Thoracic aorta (tissue), 2 donors: ENCODE results near the gene SHC4. TPM values are rescaled to one million over a fixed set of nuclear protein-coding genes. Genes with fewer than 3 reads are reported as not detected.

Experiments used
- ATAC-seq: fragments of 150-250 bp; one replicate; pipeline ENCODE4 v1.8.0; 2017; ENCODE audit warnings: low read depth; ENCODE audit not compliant: insufficient number of reproducible peaks, low FRiP score
- DNase-seq: peaks from one replicate; pipeline ENCODE4 v3.0.0-alpha.2; 2020; ENCODE audit warnings: low spot score
- H3K27ac ChIP-seq, 2 donors: fragments of 200-600 bp; sonication (generic); 1 replicate in 1 of 2; 2 replicates in 1 of 2; pipeline ENCODE4 v1.5.1; 2016; ENCODE audit warnings: mild to moderate bottlenecking in 2 of 2, moderate library complexity in 2 of 2
- H3K27me3 ChIP-seq: fragments of 200-600 bp; sonication (generic); replicated peaks from 2 replicates; pipeline ENCODE4 v1.6.0; 2016; ENCODE audit warnings: mild to moderate bottlenecking; ENCODE audit not compliant: insufficient read depth
- H3K36me3 ChIP-seq: fragments of 200-600 bp; sonication (generic); one replicate; pipeline ENCODE4 v1.5.1; 2016
- H3K4me1 ChIP-seq, 2 donors: fragments of 200-600 bp; sonication (generic); 1 replicate in 1 of 2; 2 replicates in 1 of 2; pipeline versions ENCODE4 v1.5.1 to v1.6.0; 2016; ENCODE audit warnings: low read depth in 2 of 2, mild to moderate bottlenecking in 1 of 2; ENCODE audit not compliant: control insufficient read depth in 1 of 2
- H3K4me3 ChIP-seq: fragments of 200-600 bp; sonication (generic); 2 replicates; pipeline ENCODE4 v1.5.1; 2016; ENCODE audit warnings: mild to moderate bottlenecking
- H3K9me3 ChIP-seq: fragments of 200-600 bp; sonication (generic); 2 replicates; pipeline ENCODE4 v1.5.1; 2016
- CTCF ChIP-seq: fragments of 200-600 bp; sonication (generic); IDR thresholded peaks from one replicate; pipeline ENCODE4 v1.5.1; 2019; ENCODE audit warnings: antibody characterized with exemption
- total RNA-seq, 2 donors: library from RNA; depleted of rRNA; stranded (reverse); fragments of >200 nt; gene quantifications; one replicate each; pipeline versions ENCODE4 v1.1.0 to v1.2.3, GENCODE V29; 2016

Gene SHC4
- total RNA-seq, 2 donors from 2014 or later: 13.8 to 16.1 TPM

- Histone ChIP-seq H3K4me1 (peaks cover 0 to 4% of the 10 kb centered on the region in 2 donors), H3K36me3 (no peaks in the 10 kb centered on the region), H3K27ac (peak overlapping the region in 1 of 2 donors; percentile 15), H3K4me3 (no peak overlapping the region), H3K9me3 (no peaks in the 10 kb centered on the region), H3K27me3 (no peaks in the 10 kb centered on the region)
- DNase-seq: no peak
- TF ChIP-seq CTCF: no peak
- no peak for ATAC-seq
Observed at GRCh38 chr15:48928877-48929538, 34.7 kb downstream of the SHC4 start.

- no peaks in the 10 kb centered on the region for H3K9me3 ChIP-seq
- H3K36me3 ChIP-seq: no peaks in the 10 kb centered on the region
- no peak overlapping the region for H3K4me3 ChIP-seq
- ATAC-seq: no peak
- H3K27ac ChIP-seq: no peak overlapping the region
- TF ChIP-seq CTCF: no peak
- no peak for DNase-seq
- H3K27me3 ChIP-seq: no peaks in the 10 kb centered on the region
- H3K4me1 ChIP-seq: peaks cover 0 to 4% of the 10 kb centered on the region in 2 donors
Observed at GRCh38 chr15:48925714-48926223, 38.0 kb downstream of the SHC4 start.

GRCh38 chr15:48924528-48925393 lies 39.0 kb downstream of the SHC4 start:
- Histone ChIP-seq H3K4me3 (no peak overlapping the region), H3K27me3 (no peaks in the 10 kb centered on the region), H3K9me3 (no peaks in the 10 kb centered on the region), H3K36me3 (no peaks in the 10 kb centered on the region), H3K27ac (no peak overlapping the region), H3K4me1 (peaks cover 0 to 4% of the 10 kb centered on the region in 2 donors)
- no peak for TF ChIP-seq CTCF
- DNase-seq: no peak
- no peak for ATAC-seq

GRCh38 chr15:48922046-48922445 lies 41.7 kb downstream of the SHC4 start:
- ATAC-seq (no peak), DNase-seq (no peak)
- no peak for TF ChIP-seq CTCF
- no peak overlapping the region for H3K4me3 ChIP-seq
- no peak overlapping the region for H3K27ac ChIP-seq
- H3K27me3 ChIP-seq: no peaks in the 10 kb centered on the region
- H3K36me3 ChIP-seq: no peaks in the 10 kb centered on the region
- no peaks in the 10 kb centered on the region for H3K4me1 ChIP-seq
- no peaks in the 10 kb centered on the region for H3K9me3 ChIP-seq

- TF ChIP-seq CTCF: no peak
- no peaks in the 10 kb centered on the region for H3K27me3 ChIP-seq
- no peak overlapping the region for H3K4me3 ChIP-seq
- no peaks in the 10 kb centered on the region for H3K4me1 ChIP-seq
- no peak overlapping the region for H3K27ac ChIP-seq
- DNase-seq: no peak
- no peaks in the 10 kb centered on the region for H3K36me3 ChIP-seq
- ATAC-seq: peak; percentile 20
- H3K9me3 ChIP-seq: no peaks in the 10 kb centered on the region
Observed at GRCh38 chr15:48916721-48917120, 47.0 kb downstream of the SHC4 start.
